HepG2 (cell line): ENCODE data around the gene ALCAM. TPM values are rescaled to one million over a fixed set of nuclear protein-coding genes. Genes with fewer than 3 reads are reported as not detected.

ENCODE experiments used
- ATAC-seq: fragments of 200-7000 bp; cut with Tn5 transposase; 3 replicates; pipeline ENCODE4 v1.9.1; 2020; ENCODE audit warnings: mild to moderate bottlenecking, moderate library complexity
- BruUV-seq: library from RNA; stranded (reverse); fragments of 400-500 nt; replicated peaks from 2 replicates; lab custom pipeline; 2021; lab: Mats Ljungman, UMichigan
- CTCF ChIA-PET: fragments of 300-600 bp; formaldehyde crosslinking; extraction: SDS; loops from one replicate; lab custom pipeline; 2021; ENCODE audit warnings: low total read pairs, inconsistent platforms, low intra/inter-chr PET ratio; lab: Yijun Ruan, JAX
- POLR2A ChIA-PET: fragments of 350-600 bp; sonication (Branson Sonifier 250); formaldehyde crosslinking; loops from one replicate; lab custom pipeline; 2020; ENCODE audit warnings: antibody characterized with exemption, inconsistent platforms; lab: Yijun Ruan, JAX
- DNase-seq: peaks from one replicate; pipeline ENCODE4 v3.0.0-alpha.2; 2015; ENCODE audit warnings: low spot score
- FAIRE-seq: peaks from 3 replicates; lab custom pipeline; 2011; peaks lifted over from hg19 to GRCh38; lab: Jason Lieb, UNC
- H2AFZ ChIP-seq: one replicate; pipeline ENCODE4 v1.6.1; 2011; ENCODE audit warnings: low read length, inconsistent platforms
- H3K27ac ChIP-seq: fragments of 300-600 bp; 3 replicates; pipeline ENCODE4 v1.8.0; 2011; ENCODE audit warnings: mixed run types, mild to moderate bottlenecking, mixed read lengths, low read length, inconsistent platforms; ENCODE audit not compliant: insufficient read depth; ENCODE audit errors: extremely low read length
- H3K27me3 ChIP-seq, 2 experiments: fragments of 200-600 bp in 1 of 2; 2 replicates in 1 of 2; 3 replicates in 1 of 2; pipeline versions ENCODE4 v1.6.0 to v1.8.0; 2011; ENCODE audit warnings: low read length in 2 of 2, mild to moderate bottlenecking in 2 of 2, moderate library complexity in 2 of 2, inconsistent platforms in 1 of 2; ENCODE audit not compliant: insufficient read depth in 2 of 2, control insufficient read depth in 1 of 2
- H3K36me3 ChIP-seq, 2 experiments: fragments of 200-600 bp in 1 of 2; replicated peaks in 1 of 2; 2 replicates in 1 of 2; 3 replicates in 1 of 2; pipeline versions ENCODE4 v1.5.1 to v1.8.0; 2011; ENCODE audit warnings: low read length in 2 of 2, inconsistent platforms in 1 of 2; ENCODE audit not compliant: insufficient read depth in 2 of 2, control insufficient read depth in 1 of 2
- H3K4me1 ChIP-seq: 2 replicates; pipeline ENCODE4 v1.5.1; 2012; ENCODE audit warnings: low read length, inconsistent platforms; ENCODE audit not compliant: insufficient read depth
- H3K4me2 ChIP-seq: 2 replicates; pipeline ENCODE4 v1.6.0; 2011; ENCODE audit warnings: low read depth, low read length, inconsistent platforms
- H3K4me3 ChIP-seq, 3 experiments: fragments of 200-600 bp in 1 of 3; sonication (generic), shearing (Covaris generic) in 1 of 3; replicated peaks in 1 of 3; 2 replicates each; pipeline ENCODE4 v1.5.1; 2011 to 2016; ENCODE audit warnings: low read length in 3 of 3, inconsistent platforms in 2 of 3, low read depth in 2 of 3, mild to moderate bottlenecking in 2 of 3, control low read depth in 1 of 3, mixed read lengths in 1 of 3; ENCODE audit not compliant: insufficient read depth in 1 of 3
- H3K79me2 ChIP-seq: one replicate; pipeline ENCODE4 v1.6.1; 2011; ENCODE audit warnings: low read length, inconsistent platforms; ENCODE audit not compliant: insufficient read depth
- H3K9ac ChIP-seq: 2 replicates; pipeline ENCODE4 v1.6.0; 2011; ENCODE audit warnings: mild to moderate bottlenecking, low read depth, low read length, inconsistent platforms; ENCODE audit not compliant: insufficient read depth
- H3K9me3 ChIP-seq: 2 replicates; pipeline ENCODE4 v1.5.1; 2012; ENCODE audit warnings: mild to moderate bottlenecking, low read length
- H4K20me1 ChIP-seq: 2 replicates; pipeline ENCODE4 v1.6.0; 2011; ENCODE audit warnings: inconsistent platforms, mild to moderate bottlenecking, low read length, moderate library complexity; ENCODE audit not compliant: insufficient read depth
- ZNF530 ChIP-seq: sonication (generic); formaldehyde crosslinking; IDR thresholded peaks from 2 replicates; pipeline ENCODE4 v1.5.0; 2020; ENCODE audit warnings: low read depth, mild to moderate bottlenecking, missing genetic modification reagents
- WGBS: methylation state at CpG from one replicate; pipeline ENCODE4 v1.1.6; 2017; ENCODE audit warnings: low lambda C conversion rate; 5-methylcytosine and 5-hydroxymethylcytosine counted together
- in situ Hi-C: cut with HindIII; loops from 2 replicates; pipeline ENCODE4 v1.10.0; 2017; ENCODE audit warnings: low pct_unique_long_range_greater_than_20kb; ENCODE audit not compliant: extremely low pct_ligation_motif_present
- intact Hi-C: fragments of 100-400 bp; cut with micrococcal nuclease; formaldehyde crosslinking; loops from one replicate; pipeline ENCODE4 v1.10.0; 2022; ENCODE audit not compliant: unreplicated experiment
- polyA plus RNA-seq, 8 experiments: library from polyadenylated mRNA; depleted of rRNA in 3 of 8; stranded (reverse) in 7 of 8; unstranded in 1 of 8; fragments of >200 nt; fragmentation: Illumina TruSeq in 4 of 8; extraction: Trizol in 4 of 8; gene quantifications; 2 replicates each; pipeline versions ENCODE4 v1.2.1 to v1.2.3, GENCODE V29; 2011 to 2016; ENCODE audit warnings: low read depth in 4 of 8, missing spikeins in 1 of 8, mixed read lengths in 1 of 8; ENCODE audit not compliant: insufficient read depth in 1 of 8
- total RNA-seq, 5 experiments: library from RNA; depleted of rRNA; stranded (reverse); fragments of >200 nt; fragmentation: Illumina TruSeq; extraction: Trizol; gene quantifications; 2 replicates each; pipeline ENCODE4 v1.2.3, GENCODE V29; 2016; ENCODE audit warnings: low read depth in 1 of 5
- TF ChIP-seq, protein P1 (sequence below): fragments of 450-650 bp; IDR thresholded peaks from 2 replicates; pipeline ENCODE4 v1.6.1; 2017; ENCODE audit warnings: mild to moderate bottlenecking
- TF ChIP-seq, protein P2 (sequence below): IDR thresholded peaks from 2 replicates; pipeline ENCODE4 v1.6.1; 2016; ENCODE audit warnings: control low read depth

Gene ALCAM
- total and polyA plus RNA-seq, 2 of the 13 experiments (the other 11 are each of a cell fraction or from before 2014, with no cell fraction given): 26.0 to 33.1 TPM

GRCh38 chr3:105347625-105348302 lies 18.9 kb upstream of the ALCAM start:
- Histone ChIP-seq H3K27me3 (no peaks in the 10 kb centered on the region; a peak in 1 of 5 replicates), H4K20me1 (no peaks in the 10 kb centered on the region), H3K4me3 (no peak overlapping the region), H3K36me3 (no peaks in the 10 kb centered on the region), H3K4me2 (no peak overlapping the region), H2AFZ (no peak overlapping the region), H3K9me3 (no peaks in the 10 kb centered on the region), H3K27ac (no peak overlapping the region), H3K4me1 (peaks cover 15% of the 10 kb centered on the region), H3K79me2 (no peaks in the 10 kb centered on the region), H3K9ac (no peak overlapping the region)
- no peak for DNase-seq
- ChIA-PET CTCF (no interaction called here), POLR2A (no interaction called here)
- FAIRE-seq: no peak
- 39% methylated on average over 3 of the region's 3 CpGs for WGBS
- BruUV-seq: no TSS peak
- TF ChIP-seq, protein P1, sequence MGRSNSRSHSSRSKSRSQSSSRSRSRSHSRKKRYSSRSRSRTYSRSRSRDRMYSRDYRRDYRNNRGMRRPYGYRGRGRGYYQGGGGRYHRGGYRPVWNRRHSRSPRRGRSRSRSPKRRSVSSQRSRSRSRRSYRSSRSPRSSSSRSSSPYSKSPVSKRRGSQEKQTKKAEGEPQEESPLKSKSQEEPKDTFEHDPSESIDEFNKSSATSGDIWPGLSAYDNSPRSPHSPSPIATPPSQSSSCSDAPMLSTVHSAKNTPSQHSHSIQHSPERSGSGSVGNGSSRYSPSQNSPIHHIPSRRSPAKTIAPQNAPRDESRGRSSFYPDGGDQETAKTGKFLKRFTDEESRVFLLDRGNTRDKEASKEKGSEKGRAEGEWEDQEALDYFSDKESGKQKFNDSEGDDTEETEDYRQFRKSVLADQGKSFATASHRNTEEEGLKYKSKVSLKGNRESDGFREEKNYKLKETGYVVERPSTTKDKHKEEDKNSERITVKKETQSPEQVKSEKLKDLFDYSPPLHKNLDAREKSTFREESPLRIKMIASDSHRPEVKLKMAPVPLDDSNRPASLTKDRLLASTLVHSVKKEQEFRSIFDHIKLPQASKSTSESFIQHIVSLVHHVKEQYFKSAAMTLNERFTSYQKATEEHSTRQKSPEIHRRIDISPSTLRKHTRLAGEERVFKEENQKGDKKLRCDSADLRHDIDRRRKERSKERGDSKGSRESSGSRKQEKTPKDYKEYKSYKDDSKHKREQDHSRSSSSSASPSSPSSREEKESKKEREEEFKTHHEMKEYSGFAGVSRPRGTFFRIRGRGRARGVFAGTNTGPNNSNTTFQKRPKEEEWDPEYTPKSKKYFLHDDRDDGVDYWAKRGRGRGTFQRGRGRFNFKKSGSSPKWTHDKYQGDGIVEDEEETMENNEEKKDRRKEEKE: no peak
- no peak for TF ChIP-seq ZNF530 (CRISPR knock-in tag)
- TF ChIP-seq, protein P2, sequence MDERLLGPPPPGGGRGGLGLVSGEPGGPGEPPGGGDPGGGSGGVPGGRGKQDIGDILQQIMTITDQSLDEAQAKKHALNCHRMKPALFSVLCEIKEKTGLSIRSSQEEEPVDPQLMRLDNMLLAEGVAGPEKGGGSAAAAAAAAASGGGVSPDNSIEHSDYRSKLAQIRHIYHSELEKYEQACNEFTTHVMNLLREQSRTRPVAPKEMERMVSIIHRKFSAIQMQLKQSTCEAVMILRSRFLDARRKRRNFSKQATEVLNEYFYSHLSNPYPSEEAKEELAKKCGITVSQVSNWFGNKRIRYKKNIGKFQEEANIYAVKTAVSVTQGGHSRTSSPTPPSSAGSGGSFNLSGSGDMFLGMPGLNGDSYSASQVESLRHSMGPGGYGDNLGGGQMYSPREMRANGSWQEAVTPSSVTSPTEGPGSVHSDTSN (CRISPR knock-in tag): no peak
- ATAC-seq: no peak
- intact Hi-C loops (no loop called here), in situ Hi-C loops (no loop called here)
